HEK293T (cell line): ENCODE measurements around the gene SCTR.

Experiments used
- FOXM1 ChIP-seq: fragments of 450-650 bp; IDR thresholded peaks from 2 replicates; pipeline ENCODE4 v1.6.1; 2017; ENCODE audit warnings: mild to moderate bottlenecking, borderline replicate concordance
- HDGF ChIP-seq: fragments of 450-650 bp; IDR thresholded peaks from 2 replicates; pipeline ENCODE4 v1.6.1; 2017; ENCODE audit warnings: antibody characterized with exemption, borderline replicate concordance

- no peak for TF ChIP-seq HDGF
- TF ChIP-seq FOXM1, result no peak
Observed at GRCh38 chr2:119422360-119423107, 101.7 kb downstream of the SCTR start.
